Measurements from ENCODE around the gene GFRA1.

DNA sequence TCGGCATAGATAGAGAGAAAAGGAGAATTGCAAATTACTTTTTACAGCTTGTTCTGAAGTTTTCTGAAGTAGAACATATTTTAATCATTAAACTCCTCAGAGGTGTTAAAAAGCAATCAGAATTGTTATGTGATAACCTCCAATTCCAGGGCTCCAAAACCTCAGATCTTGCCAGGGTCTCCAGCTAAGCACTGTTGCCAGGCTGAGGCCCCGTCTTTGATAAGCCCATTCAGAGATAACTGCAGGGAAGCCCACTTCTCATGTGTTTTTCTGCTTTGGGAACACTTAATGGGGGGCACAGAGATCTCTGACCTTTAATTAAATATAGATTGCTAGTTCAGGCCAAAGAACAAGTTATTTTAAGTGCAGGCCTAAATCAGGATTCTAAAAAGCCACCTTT, 40.4 kb downstream of the GFRA1 start:
- TF ChIP-seq, protein P1, sequence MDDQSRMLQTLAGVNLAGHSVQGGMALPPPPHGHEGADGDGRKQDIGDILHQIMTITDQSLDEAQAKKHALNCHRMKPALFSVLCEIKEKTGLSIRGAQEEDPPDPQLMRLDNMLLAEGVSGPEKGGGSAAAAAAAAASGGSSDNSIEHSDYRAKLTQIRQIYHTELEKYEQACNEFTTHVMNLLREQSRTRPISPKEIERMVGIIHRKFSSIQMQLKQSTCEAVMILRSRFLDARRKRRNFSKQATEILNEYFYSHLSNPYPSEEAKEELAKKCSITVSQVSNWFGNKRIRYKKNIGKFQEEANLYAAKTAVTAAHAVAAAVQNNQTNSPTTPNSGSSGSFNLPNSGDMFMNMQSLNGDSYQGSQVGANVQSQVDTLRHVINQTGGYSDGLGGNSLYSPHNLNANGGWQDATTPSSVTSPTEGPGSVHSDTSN (CRISPR knock-in tag; IDR thresholded peaks at IDR 0.05) = no peak
- TF ChIP-seq, protein P2, sequence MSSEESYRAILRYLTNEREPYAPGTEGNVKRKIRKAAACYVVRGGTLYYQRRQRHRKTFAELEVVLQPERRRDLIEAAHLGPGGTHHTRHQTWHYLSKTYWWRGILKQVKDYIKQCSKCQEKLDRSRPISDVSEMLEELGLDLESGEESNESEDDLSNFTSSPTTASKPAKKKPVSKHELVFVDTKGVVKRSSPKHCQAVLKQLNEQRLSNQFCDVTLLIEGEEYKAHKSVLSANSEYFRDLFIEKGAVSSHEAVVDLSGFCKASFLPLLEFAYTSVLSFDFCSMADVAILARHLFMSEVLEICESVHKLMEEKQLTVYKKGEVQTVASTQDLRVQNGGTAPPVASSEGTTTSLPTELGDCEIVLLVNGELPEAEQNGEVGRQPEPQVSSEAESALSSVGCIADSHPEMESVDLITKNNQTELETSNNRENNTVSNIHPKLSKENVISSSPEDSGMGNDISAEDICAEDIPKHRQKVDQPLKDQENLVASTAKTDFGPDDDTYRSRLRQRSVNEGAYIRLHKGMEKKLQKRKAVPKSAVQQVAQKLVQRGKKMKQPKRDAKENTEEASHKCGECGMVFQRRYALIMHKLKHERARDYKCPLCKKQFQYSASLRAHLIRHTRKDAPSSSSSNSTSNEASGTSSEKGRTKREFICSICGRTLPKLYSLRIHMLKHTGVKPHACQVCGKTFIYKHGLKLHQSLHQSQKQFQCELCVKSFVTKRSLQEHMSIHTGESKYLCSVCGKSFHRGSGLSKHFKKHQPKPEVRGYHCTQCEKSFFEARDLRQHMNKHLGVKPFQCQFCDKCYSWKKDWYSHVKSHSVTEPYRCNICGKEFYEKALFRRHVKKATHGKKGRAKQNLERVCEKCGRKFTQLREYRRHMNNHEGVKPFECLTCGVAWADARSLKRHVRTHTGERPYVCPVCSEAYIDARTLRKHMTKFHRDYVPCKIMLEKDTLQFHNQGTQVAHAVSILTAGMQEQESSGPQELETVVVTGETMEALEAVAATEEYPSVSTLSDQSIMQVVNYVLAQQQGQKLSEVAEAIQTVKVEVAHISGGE (tag by site-specific recombination; conservative IDR thresholded peaks at IDR 0.05; ENCODE audit: low read depth) = no peak
- TF ChIP-seq KLF10 (tag by site-specific recombination; IDR thresholded peaks at IDR 0.05) = no peak
- TF ChIP-seq ZNF274 (IDR thresholded peaks at IDR 0.05; ENCODE audit: low read length) = no peak
- no peak for TF ChIP-seq ZNF274 (tag by site-specific recombination; IDR thresholded peaks at IDR 0.05; ENCODE audit: borderline replicate concordance)
- TF ChIP-seq ZNF707 (tag by site-specific recombination; IDR thresholded peaks at IDR 0.05) = no peak
- TF ChIP-seq, protein P3, sequence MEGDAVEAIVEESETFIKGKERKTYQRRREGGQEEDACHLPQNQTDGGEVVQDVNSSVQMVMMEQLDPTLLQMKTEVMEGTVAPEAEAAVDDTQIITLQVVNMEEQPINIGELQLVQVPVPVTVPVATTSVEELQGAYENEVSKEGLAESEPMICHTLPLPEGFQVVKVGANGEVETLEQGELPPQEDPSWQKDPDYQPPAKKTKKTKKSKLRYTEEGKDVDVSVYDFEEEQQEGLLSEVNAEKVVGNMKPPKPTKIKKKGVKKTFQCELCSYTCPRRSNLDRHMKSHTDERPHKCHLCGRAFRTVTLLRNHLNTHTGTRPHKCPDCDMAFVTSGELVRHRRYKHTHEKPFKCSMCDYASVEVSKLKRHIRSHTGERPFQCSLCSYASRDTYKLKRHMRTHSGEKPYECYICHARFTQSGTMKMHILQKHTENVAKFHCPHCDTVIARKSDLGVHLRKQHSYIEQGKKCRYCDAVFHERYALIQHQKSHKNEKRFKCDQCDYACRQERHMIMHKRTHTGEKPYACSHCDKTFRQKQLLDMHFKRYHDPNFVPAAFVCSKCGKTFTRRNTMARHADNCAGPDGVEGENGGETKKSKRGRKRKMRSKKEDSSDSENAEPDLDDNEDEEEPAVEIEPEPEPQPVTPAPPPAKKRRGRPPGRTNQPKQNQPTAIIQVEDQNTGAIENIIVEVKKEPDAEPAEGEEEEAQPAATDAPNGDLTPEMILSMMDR (tag by site-specific recombination; IDR thresholded peaks at IDR 0.05) = no peak
- no peak for TF ChIP-seq ZBTB20 (tag by site-specific recombination; IDR thresholded peaks at IDR 0.05)
- TF ChIP-seq ZNF239 (tag by site-specific recombination; IDR thresholded peaks at IDR 0.05) = no peak
- TF ChIP-seq, protein P4, sequence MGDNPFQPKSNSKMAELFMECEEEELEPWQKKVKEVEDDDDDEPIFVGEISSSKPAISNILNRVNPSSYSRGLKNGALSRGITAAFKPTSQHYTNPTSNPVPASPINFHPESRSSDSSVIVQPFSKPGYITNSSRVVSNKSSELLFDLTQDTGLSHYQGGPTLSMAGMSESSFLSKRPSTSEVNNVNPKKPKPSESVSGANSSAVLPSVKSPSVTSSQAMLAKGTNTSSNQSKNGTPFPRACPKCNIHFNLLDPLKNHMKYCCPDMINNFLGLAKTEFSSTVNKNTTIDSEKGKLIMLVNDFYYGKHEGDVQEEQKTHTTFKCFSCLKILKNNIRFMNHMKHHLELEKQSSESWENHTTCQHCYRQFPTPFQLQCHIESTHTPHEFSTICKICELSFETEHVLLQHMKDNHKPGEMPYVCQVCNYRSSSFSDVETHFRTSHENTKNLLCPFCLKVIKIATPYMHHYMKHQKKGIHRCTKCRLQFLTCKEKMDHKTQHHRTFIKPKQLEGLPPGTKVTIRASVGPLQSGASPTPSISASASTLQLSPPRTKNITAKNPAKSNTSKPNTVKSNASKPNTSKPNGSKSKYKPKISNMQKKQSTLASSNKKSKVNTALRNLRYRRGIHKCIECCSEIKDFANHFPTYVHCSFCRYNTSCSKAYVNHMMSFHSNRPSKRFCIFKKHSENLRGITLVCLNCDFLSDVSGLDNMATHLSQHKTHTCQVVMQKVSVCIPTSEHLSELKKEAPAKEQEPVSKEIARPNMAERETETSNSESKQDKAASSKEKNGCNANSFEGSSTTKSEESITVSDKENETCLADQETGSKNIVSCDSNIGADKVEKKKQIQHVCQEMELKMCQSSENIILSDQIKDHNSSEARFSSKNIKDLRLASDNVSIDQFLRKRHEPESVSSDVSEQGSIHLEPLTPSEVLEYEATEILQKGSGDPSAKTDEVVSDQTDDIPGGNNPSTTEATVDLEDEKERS (tag by site-specific recombination; IDR thresholded peaks at IDR 0.05) = no peak
- TF ChIP-seq ZNF266 (tag by site-specific recombination; IDR thresholded peaks at IDR 0.05; ENCODE audit: low read depth) = no peak
- TF ChIP-seq ZSCAN16 (tag by site-specific recombination; IDR thresholded peaks at IDR 0.05) = no peak
- no peak for TF ChIP-seq ZNF121 (tag by site-specific recombination; IDR thresholded peaks at IDR 0.05)
- no peak for TF ChIP-seq ZNF629 (tag by site-specific recombination; IDR thresholded peaks at IDR 0.05)

Data from HEK293 (cell line).